Measurements from ENCODE around the gene SETBP1. TPM values are rescaled to one million over a fixed set of nuclear protein-coding genes. Genes with fewer than 3 reads are reported as not detected.

Gene SETBP1
- total and polyA plus RNA-seq, 2 donors from 2014 or later: 2.7 to 71.7 TPM

DNA sequence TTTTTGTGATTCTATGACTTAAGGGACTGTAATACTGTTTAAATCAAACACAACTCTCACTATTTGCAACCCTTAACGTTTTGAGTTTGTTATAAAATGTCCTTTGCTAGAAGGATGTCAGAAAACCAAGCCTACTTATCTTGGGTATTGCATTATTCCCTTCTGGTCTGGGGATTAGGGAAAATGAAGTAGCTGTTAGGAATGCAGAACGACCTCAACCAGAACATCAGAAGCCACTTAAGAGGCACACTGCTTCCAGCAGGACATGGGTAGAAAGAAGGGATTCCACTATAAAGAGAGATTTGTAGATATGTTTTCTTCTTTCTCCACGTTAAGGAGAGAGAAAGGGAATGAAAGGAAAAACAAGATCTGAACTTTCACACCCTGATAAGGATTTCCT is 101.2 kb downstream of the SETBP1 start:
- TF ChIP-seq, protein P1, sequence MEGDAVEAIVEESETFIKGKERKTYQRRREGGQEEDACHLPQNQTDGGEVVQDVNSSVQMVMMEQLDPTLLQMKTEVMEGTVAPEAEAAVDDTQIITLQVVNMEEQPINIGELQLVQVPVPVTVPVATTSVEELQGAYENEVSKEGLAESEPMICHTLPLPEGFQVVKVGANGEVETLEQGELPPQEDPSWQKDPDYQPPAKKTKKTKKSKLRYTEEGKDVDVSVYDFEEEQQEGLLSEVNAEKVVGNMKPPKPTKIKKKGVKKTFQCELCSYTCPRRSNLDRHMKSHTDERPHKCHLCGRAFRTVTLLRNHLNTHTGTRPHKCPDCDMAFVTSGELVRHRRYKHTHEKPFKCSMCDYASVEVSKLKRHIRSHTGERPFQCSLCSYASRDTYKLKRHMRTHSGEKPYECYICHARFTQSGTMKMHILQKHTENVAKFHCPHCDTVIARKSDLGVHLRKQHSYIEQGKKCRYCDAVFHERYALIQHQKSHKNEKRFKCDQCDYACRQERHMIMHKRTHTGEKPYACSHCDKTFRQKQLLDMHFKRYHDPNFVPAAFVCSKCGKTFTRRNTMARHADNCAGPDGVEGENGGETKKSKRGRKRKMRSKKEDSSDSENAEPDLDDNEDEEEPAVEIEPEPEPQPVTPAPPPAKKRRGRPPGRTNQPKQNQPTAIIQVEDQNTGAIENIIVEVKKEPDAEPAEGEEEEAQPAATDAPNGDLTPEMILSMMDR (IDR thresholded peaks at IDR 0.05; ENCODE audit: borderline replicate concordance, extremely low read depth, insufficient read depth): no peak
- H3K4me1 ChIP-seq (ENCODE audit: control insufficient read depth in 2 of 3, insufficient read depth in 2 of 3, low read depth in 1 of 3, low read length in 3 of 3): peaks cover 0 to 24% (median 9%) of the 10 kb centered on the region in 3 donors
- DNase-seq (peak in 1 of 5 donors; percentile 49), FAIRE-seq (no peak)
- H3K27ac ChIP-seq (ENCODE audit: low read depth in 2 of 2, low read length in 2 of 2): no peak overlapping the region
- no peak overlapping the region for H3K9ac ChIP-seq (ENCODE audit: low read length in 3 of 3)
- no peaks in the 10 kb centered on the region for H3K9me3 ChIP-seq (ENCODE audit: control insufficient read depth in 2 of 3, insufficient read depth in 1 of 3, low read length in 3 of 3)
- H3K4me3 ChIP-seq (ENCODE audit: low read length in 3 of 3): no peak overlapping the region
- intact Hi-C loops (cut with DNase I): no loop called here
- H3K36me3 ChIP-seq (ENCODE audit: control insufficient read depth in 2 of 3, insufficient read depth in 3 of 3, low read length in 3 of 3): no peaks in the 10 kb centered on the region
- H3K27me3 ChIP-seq (ENCODE audit: control insufficient read depth, insufficient read depth, low read length): no peaks in the 10 kb centered on the region

DNA sequence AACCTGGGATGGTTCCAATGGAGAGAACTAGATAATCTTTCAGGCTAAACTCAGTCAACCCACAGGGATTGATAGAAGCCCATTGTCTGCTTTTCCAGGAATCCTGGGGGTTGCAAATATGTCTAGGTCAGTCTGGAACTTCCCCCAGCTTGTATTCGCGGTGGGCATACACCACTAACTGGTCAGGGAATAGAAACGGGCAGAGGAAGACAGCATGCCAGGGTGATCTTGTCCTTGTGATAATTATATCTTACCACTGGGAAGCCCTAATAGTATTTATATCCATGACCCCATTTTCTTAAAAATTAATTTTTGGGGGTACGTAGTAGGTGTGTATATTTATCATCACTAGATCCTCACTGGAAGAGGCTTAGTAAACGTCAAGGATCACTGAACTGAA is 101.9 kb downstream of the SETBP1 start:
- FAIRE-seq (no peak), DNase-seq (no peak)
- Histone ChIP-seq H3K4me3 (ENCODE audit: low read length in 3 of 3) (no peak overlapping the region), H3K9ac (ENCODE audit: low read length in 3 of 3) (no peak overlapping the region), H3K27ac (ENCODE audit: low read depth in 2 of 2, low read length in 2 of 2) (no peak overlapping the region), H3K36me3 (ENCODE audit: control insufficient read depth in 2 of 3, insufficient read depth in 3 of 3, low read length in 3 of 3) (no peaks in the 10 kb centered on the region), H3K9me3 (ENCODE audit: control insufficient read depth in 2 of 3, insufficient read depth in 1 of 3, low read length in 3 of 3) (no peaks in the 10 kb centered on the region), H3K27me3 (ENCODE audit: control insufficient read depth, insufficient read depth, low read length) (no peaks in the 10 kb centered on the region), H3K4me1 (ENCODE audit: control insufficient read depth in 2 of 3, insufficient read depth in 2 of 3, low read depth in 1 of 3, low read length in 3 of 3) (peaks cover 0 to 18% (median 5%) of the 10 kb centered on the region in 3 donors)
- TF ChIP-seq, protein P1 (IDR thresholded peaks at IDR 0.05; ENCODE audit: borderline replicate concordance, extremely low read depth, insufficient read depth): no peak
- intact Hi-C loops (cut with DNase I): no loop called here

DNA sequence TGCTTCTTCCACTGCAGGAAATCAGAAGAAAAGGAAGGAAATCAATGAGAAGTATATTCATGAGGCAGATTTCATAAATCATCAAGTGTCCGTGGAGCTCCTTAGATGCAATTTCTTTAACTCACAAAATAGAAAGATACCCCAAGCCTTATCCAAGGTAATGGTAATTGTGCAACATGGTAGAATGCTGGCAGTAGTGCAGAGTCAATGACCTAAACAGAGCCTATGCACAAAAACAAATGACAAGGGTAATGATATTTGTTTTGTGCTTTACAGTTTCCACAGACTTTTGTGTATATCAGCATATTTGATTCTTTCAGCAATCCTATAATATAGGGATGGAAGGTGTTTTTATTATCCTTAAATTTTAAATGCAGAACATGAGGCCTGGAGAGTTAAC is 102.7 kb downstream of the SETBP1 start:
- FAIRE-seq (no peak), DNase-seq (no peak)
- no peaks in the 10 kb centered on the region for H3K9me3 ChIP-seq (ENCODE audit: control insufficient read depth in 2 of 3, insufficient read depth in 1 of 3, low read length in 3 of 3)
- TF ChIP-seq, protein P1 (IDR thresholded peaks at IDR 0.05; ENCODE audit: borderline replicate concordance, extremely low read depth, insufficient read depth): no peak
- no peak overlapping the region for H3K4me3 ChIP-seq (ENCODE audit: low read length in 3 of 3)
- H3K36me3 ChIP-seq (ENCODE audit: control insufficient read depth in 2 of 3, insufficient read depth in 3 of 3, low read length in 3 of 3): no peaks in the 10 kb centered on the region
- no peaks in the 10 kb centered on the region for H3K27me3 ChIP-seq (ENCODE audit: control insufficient read depth, insufficient read depth, low read length)
- H3K27ac ChIP-seq (ENCODE audit: low read depth in 2 of 2, low read length in 2 of 2): no peak overlapping the region
- no peak overlapping the region for H3K9ac ChIP-seq (ENCODE audit: low read length in 3 of 3)
- intact Hi-C loops (cut with DNase I): no loop called here
- peaks cover 2 to 14% (median 8%) of the 10 kb centered on the region in 3 donors for H3K4me1 ChIP-seq (ENCODE audit: control insufficient read depth in 2 of 3, insufficient read depth in 2 of 3, low read depth in 1 of 3, low read length in 3 of 3)

DNA sequence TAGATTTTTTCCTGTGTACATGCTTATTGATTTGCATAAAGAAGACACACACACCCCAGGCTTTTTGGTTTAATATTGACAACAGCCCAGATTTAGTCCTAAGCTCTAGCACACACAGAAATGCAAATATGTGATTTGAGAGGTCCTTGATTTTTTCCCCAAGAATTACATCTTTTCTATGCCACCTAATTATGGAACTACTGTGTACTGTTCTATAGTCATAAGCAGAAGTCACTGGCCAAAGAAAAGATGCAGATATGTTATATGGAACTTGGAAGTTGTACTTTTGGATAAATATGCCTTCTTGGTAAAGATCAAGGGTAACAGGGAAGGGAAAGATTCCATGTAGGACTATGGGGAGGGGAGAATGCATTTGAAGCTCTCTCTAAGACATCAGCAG is 105.6 kb downstream of the SETBP1 start:
- H3K9me3 ChIP-seq (ENCODE audit: control insufficient read depth in 2 of 3, insufficient read depth in 1 of 3, low read length in 3 of 3): no peaks in the 10 kb centered on the region
- TF ChIP-seq, protein P1 (IDR thresholded peaks at IDR 0.05; ENCODE audit: borderline replicate concordance, extremely low read depth, insufficient read depth): no peak
- no peaks in the 10 kb centered on the region for H3K36me3 ChIP-seq (ENCODE audit: control insufficient read depth in 2 of 3, insufficient read depth in 3 of 3, low read length in 3 of 3)
- no peak overlapping the region for H3K27ac ChIP-seq (ENCODE audit: low read depth in 2 of 2, low read length in 2 of 2)
- no peak overlapping the region for H3K9ac ChIP-seq (ENCODE audit: low read length in 3 of 3)
- DNase-seq (no peak), FAIRE-seq (no peak)
- no peak overlapping the region for H3K4me3 ChIP-seq (ENCODE audit: low read length in 3 of 3)
- no peaks in the 10 kb centered on the region for H3K27me3 ChIP-seq (ENCODE audit: control insufficient read depth, insufficient read depth, low read length)
- intact Hi-C loops (cut with DNase I): no loop called here
- peaks cover 7 to 25% (median 19%) of the 10 kb centered on the region in 3 donors for H3K4me1 ChIP-seq (ENCODE audit: control insufficient read depth in 2 of 3, insufficient read depth in 2 of 3, low read depth in 1 of 3, low read length in 3 of 3)

Data from kidney (tissue), 14 donors.